Right ventricle myocardium inferior (tissue), 1 donor: ENCODE results near the gene PLPPR3. TPM values are rescaled to one million over a fixed set of nuclear protein-coding genes. Genes with fewer than 3 reads are reported as not detected.

Experiments used
- ATAC-seq: fragments of 200-7000 bp; cut with Tn5 transposase; one replicate; pipeline ENCODE4 v1.9.1; 2020; ENCODE audit warnings: mild to moderate bottlenecking, moderate library complexity
- DNase-seq: peaks from one replicate; pipeline ENCODE4 v3.0.0; 2021; ENCODE audit errors: missing footprints
- intact Hi-C: fragments of 100-400 bp; cut with DNase I; formaldehyde crosslinking; loops from one replicate; pipeline ENCODE4 v1.11.0; 2022
- long read RNA-seq: library from polyadenylated mRNA; unstranded; transcript quantifications from one replicate; pipeline ENCODE4 v2.0.0, GENCODE V29; 2021
- total RNA-seq: library from RNA; stranded (reverse); fragmentation: NEBNext Ultra II Directional; extraction: Animal tissue kit (Norgen Biotek cat#: 25700); gene quantifications from one replicate; pipeline ENCODE4 v1.2.1, GENCODE V29; 2021
- donor health status: DM: no; HTN: yes; CAD: no; lungs with severe emphysema.

The PLPPR3 gene, protein sequence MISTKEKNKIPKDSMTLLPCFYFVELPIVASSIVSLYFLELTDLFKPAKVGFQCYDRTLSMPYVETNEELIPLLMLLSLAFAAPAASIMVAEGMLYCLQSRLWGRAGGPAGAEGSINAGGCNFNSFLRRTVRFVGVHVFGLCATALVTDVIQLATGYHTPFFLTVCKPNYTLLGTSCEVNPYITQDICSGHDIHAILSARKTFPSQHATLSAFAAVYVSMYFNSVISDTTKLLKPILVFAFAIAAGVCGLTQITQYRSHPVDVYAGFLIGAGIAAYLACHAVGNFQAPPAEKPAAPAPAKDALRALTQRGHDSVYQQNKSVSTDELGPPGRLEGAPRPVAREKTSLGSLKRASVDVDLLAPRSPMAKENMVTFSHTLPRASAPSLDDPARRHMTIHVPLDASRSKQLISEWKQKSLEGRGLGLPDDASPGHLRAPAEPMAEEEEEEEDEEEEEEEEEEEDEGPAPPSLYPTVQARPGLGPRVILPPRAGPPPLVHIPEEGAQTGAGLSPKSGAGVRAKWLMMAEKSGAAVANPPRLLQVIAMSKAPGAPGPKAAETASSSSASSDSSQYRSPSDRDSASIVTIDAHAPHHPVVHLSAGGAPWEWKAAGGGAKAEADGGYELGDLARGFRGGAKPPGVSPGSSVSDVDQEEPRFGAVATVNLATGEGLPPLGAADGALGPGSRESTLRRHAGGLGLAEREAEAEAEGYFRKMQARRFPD
- total RNA-seq: not detected
- long read RNA-seq: 0 reads

DNA sequence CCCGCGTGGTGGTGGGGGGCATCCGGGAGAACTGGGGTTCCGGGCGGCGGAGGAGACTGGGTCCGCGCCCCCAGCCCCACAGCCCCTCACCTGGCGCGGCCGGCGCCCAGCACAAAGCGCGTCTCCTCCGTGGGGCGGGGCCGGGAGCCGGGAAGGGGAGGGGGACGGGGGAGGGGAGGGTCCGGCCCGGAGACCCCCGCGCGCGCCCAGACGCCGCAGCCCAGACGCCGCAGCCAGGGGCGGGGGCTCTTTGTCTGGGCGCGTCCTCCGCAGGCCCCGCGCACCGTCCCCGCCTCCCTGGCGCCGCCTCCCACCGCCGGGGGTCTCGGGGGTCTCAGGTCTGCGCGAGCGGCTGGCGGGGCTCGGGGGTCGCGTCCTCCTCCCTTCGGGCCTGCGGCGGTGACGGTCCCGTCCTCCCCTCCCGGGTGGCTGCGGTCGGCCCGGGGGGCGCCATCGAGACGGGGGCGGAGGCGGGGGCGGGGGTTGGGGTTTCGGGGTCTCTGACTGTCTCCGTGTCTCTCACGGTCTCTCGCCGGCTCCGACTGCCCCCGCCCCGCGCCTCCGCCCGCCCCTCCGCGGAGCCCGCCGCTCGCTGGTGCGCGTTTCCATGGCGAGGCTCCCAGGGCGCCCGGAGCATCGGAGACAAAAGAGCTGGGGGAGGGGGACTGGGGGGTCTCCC is at the start of gene PLPPR3:
Gene PLPPR3 (minus strand): TSS at position 131 of the 679 bp plus-strand sequence. CDS start 396 bp downstream, outside the sequence.
- DNase-seq (no peak), ATAC-seq (no peak)
- intact Hi-C loops: no loop called here

DNA sequence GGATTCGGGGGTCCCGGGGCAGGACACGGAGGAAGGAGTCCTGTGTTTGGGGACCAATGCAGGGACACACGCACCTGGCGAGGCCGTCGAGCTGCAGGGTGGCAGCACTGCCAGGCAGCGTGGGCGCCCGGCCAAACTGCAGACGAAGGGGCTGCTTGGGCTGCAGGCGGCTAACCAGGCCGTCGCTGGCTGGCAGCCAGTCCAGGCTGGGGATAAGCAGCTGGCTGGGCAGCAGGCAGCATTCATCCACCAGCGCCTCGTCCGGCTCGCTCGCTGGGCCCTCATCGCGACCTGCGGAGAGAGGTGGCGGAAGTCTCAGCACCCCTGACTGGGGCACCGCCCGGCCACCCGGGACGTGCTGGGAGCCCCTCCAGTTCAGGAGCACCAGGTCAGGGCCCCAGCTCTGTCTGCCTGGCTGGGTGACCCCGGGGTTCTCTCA is 49.2 kb upstream of the PLPPR3 start:
- ATAC-seq (no peak), DNase-seq (peak; percentile 76)
- intact Hi-C loops: loop anchor here (5.0 kb wide), 1 partner anchor 41 kb away; the partner anchor contains the start of gene R3HDM4

DNA sequence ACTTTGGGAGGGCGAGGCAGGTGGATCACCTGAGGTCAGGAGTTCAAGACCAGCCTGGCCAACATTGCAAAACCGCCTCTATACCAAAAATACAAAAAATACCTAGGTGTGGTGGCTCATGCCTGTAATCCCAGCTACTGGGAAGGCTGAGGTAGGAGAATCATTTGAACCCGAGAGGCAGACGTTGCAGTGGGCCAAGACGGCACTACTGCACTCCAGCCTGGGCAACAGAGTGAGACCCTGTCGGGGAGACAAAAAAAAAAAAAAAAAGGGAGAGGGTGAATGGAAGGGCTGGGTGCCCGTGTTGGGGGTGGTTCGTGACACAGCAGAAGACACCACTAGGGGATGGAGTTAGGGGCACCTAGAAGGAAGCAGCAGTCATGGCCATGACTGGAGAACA is 48.6 kb upstream of the PLPPR3 start:
- intact Hi-C loops: loop anchor here (5.0 kb wide), 1 partner anchor 42 kb away; the partner anchor contains the start of gene R3HDM4
- no peak for DNase-seq
- no peak for ATAC-seq

DNA sequence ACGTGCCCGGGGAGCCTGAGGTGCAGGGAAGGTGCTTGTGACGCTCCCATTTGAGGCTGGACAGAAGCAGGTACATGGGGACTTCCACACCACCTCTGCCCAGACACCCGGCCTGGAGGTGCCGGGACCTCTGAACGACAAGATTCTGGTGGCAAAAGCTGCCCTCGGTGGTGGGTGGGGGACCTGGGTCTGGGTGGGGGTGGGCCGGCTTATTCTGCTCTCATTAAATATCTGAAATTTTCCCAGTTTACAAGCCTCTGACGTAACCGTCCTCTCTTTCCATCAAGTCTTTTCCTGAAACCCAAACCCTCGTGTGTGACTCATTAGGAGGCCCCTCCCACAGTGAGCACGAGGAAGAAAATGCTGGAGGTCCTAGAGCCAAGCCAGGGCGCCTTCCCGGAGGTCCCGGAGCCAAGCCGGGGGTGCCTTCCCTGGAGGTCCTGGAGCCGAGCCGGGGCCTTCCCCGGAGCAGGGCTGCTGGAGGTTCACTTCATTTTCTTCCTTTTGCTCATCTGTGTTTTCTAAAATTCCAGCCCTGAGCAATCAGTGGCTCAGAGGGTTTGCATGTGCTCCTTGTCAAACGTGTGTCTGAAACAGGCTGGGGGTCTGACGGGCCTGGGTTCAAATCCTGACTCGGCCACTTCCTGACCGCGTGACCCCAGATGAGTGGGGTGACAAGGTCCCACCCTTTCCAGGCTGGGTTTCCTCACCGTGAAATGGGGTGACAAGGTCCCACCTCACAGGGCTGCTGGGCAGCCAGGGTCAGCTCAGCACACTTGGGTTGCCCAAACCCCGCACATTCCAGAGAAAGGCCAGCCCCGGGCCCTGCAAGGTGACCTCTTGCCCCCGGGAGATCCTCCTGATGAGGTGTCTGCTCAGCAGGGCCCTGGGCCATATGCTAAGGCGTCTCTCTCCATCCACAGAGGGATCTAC is 47.8 kb upstream of the PLPPR3 start:
- ATAC-seq (peak; percentile 27), DNase-seq (no peak)
- intact Hi-C loops: loop anchor here (5.0 kb wide), 1 partner anchor 43 kb away; the partner anchor contains the start of gene R3HDM4

DNA sequence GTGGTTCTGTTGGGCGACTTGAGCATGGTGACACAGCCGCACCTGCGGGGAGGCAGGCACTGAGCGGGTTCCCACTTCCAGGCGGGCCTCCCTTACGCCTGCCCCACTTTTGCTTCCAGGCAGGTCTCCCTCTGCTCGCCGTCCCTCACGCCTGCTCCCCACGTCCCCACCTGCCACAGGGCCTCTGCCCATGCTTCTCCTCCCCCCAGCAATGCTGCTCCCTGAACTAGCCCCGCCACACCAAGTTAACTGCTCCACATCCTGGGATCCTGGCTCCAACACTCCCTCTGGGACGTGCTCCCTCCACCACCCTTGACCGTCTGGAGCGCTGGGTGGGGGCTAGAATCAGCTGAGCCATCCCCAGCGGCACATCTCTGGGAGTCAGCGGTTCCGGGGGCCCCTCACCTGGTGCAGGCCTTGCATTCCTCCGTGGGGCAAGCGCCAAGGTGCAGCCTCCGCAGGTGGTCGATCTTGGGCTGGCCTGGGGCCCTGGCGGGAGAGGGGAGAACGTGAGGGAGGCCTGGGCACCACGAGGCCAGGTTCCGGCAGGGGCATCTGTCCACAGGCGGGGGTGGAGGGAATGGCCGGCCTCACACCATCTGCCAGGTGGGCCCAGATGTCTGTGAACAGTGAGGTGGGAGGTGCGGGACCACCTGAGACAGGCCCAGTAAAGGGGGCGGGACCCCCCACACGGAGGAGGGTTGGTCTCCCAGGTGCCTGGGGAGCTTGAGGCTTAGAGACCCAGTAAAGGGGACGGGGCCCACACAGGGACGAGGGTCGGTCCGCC is 46.9 kb upstream of the PLPPR3 start:
- DNase-seq (no peak), ATAC-seq (no peak)
- intact Hi-C loops: no loop called here

DNA sequence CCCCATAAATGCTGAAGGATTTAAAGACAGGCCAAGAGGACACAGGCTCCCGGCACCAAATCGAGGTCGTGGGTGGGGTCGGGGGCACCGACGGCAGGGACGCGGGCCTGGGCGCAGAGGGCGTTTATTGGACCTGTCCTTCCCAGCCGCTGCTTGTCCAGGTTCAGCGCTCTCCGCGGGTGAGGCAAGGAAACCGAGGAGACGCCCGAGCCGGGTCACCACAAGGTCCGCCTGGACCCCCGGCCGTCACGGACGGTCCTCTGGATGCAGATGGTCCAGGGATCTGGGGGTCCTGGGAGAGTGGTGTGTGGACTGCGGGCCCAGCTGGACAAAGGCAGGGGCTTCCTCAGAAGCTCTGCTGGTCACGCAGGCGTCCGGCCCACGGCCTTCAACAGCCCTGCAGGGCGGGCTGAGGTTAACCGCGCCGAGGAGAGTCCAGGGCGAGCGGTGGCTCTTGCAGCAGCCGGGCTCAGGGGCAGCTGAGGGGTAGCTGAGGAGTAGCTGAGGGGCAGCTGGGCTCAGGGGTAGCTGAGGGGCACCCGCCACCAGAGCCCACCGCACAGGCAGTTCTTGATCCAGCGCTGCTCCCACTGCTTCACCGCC is 46.2 kb upstream of the PLPPR3 start:
- ATAC-seq: no peak
- intact Hi-C loops: no loop called here
- no peak for DNase-seq

DNA sequence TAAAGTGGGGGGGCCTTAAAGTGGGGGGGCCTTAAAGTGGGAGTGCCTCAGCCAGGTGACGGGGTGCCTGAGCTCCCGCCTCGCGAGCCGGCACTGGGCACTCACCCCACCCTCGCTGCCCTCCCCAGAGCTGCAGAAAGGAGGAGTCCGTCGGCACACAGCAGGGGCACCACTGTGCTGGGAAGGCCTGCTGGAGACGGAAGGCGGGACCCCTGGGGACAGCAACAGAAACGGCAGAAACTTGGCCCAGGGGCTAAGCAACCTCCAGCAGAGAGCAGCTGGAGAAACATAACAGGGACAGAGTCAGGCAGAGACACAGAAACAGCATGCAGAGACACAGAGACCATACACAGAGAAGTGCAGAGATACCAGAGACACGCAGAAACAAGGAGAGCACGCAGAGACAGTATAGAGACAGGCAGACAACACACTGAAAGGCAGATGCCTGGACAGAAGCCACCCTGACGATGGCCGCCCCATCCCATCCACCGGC is 45.6 kb upstream of the PLPPR3 start:
- DNase-seq (no peak), ATAC-seq (peak; percentile 9)
- intact Hi-C loops: no loop called here

DNA sequence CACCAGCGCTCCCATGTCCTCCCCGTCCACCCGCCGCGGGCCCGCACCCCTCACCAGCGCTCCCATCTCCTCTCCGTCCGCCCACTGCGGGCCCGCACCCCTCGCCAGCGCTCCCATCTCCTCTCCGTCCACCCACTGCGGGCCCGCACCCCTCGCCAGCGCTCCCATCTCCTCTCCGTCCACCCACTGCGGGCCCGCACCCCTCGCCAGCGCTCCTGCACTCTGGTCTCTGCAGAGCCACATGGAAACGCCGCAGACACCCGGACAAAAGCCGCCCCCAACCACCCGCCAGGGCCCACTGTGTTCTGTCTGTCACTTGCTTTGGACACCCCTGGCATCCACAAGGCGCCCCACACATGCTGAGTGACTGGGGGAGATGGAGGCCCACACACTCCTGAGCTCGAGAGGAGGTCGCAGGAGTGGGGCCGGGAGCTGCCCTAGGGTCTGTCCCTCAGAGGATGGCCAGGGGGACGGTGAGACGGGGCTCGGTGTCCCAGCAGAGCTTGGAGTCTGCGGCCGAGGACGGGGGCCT is 45.1 kb upstream of the PLPPR3 start:
- no peak for DNase-seq
- intact Hi-C loops: no loop called here
- no peak for ATAC-seq

DNA sequence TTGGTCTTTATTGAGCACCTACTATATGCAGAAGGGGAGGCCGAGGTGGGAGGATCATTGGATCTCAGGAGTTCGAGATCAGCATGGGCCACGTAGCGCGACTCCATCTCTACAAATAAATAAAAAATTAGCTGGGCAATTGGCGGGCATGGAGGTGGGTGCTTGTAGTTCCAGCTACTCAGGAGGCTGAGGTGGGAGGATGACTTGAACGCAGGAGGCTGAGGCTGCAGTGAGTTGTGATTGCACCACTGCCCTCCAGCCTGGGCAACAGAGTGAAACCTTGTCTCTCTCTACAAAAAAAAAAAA is 41.5 kb upstream of the PLPPR3 start:
- ATAC-seq (no peak), DNase-seq (no peak)
- intact Hi-C loops: loop anchor here (2.0 kb wide), 1 partner anchor 58 kb away; no protein-coding TSS in a partner anchor

DNA sequence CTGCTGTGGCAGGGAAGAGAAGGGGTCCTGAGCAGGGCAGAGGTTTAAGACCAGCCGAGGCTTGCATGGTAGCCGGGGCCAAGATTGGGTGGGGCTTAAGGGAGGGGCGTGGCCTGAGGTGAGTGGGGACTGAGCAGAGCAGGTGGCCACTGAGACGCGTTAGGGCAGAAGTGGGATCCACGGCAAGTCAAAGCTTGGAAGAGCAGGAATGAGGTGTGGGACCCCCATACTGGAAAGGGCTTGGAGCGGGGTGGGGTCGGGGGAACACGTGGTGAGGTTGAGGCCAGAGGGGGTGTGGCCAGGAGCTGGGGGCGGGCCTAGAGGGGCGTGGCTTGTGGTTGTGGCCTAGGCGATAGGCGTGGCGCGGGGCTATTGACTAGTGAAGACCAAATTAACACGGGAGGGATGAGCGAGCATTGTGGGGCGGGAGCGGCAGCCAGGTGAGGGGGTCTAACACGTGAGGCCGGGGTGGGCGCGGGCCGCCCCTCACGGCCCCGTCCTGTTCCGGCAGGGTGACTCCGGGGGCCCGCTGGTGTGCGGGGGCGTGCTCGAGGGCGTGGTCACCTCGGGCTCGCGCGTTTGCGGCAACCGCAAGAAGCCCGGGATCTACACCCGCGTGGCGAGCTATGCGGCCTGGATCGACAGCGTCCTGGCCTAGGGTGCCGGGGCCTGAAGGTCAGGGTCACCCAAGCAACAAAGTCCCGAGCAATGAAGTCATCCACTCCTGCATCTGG is 41.0 kb upstream of the PLPPR3 start:
- intact Hi-C loops: loop anchor here (2.0 kb wide), 1 partner anchor 58 kb away; no protein-coding TSS in a partner anchor
- DNase-seq (peak; percentile 88), ATAC-seq (no peak)

DNA sequence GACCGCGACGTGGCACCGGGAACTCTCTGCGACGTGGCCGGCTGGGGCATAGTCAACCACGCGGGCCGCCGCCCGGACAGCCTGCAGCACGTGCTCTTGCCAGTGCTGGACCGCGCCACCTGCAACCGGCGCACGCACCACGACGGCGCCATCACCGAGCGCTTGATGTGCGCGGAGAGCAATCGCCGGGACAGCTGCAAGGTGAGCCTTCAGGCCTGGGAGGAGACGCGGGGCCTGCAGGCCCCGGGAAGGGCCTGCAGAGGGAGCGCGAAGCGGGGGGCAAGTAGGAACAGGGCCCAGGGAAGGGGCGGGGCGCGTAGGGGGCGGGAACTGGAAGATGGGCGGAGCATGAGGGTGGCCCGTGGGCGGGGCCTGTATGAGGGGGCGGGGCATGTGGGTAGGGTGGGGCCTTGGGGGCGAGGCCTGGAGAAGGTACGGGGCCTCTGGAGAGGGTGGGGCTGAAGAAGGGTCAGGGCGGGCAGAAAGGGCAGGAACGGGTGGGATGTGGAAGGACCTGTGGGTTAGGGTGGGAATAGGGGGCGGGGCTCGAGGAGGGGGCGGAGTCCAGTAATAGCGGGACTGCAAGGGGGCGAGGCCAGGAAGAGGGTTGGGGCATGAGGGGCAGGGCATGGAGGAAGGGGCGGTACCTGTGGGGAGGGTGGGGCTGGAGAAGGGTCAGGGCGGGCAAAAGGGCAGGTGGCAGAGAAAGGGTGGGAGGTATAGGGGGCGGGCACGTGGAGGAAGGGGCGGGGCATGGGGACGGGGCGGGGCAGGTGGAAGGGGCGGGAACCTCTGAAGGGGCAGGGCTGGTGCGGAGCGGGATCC is 40.2 kb upstream of the PLPPR3 start:
- DNase-seq (no peak), ATAC-seq (no peak)

DNA sequence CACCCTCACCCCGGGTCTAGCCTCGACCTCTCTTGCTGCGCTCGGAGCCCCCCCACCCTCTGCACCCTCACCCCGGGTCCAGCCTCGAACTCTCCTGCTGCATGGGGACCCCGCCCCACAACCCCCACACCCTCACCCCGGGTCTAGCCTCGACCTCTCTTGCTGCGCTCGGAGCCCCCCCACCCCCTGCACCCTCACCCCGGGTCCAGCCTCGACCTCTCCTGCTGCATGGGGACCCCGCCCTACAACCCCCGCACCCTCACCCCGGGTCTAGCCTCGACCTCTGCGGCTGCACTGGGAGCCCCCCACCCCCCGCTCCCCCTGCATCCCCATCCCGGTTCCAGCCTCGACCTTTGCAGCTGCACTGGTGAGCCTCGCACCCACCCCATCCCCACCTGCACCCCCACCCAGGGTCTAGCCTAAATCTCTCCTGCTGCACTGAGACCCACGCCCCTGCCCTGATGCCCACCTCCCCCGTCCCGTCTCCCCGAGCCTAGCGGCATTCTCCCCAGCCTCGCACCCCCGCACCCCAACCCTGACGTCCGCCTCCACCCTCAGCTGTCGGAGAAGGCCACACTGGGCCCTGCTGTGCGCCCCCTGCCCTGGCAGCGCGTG is 39.5 kb upstream of the PLPPR3 start:
- DNase-seq (no peak), ATAC-seq (no peak)
- intact Hi-C loops: no loop called here

More for the DNA sequence above, 40.2 kb upstream of the PLPPR3 start:
- intact Hi-C loops: loop anchor here (2.0 kb wide), 1 partner anchor 59 kb away; no protein-coding TSS in a partner anchor

DNA sequence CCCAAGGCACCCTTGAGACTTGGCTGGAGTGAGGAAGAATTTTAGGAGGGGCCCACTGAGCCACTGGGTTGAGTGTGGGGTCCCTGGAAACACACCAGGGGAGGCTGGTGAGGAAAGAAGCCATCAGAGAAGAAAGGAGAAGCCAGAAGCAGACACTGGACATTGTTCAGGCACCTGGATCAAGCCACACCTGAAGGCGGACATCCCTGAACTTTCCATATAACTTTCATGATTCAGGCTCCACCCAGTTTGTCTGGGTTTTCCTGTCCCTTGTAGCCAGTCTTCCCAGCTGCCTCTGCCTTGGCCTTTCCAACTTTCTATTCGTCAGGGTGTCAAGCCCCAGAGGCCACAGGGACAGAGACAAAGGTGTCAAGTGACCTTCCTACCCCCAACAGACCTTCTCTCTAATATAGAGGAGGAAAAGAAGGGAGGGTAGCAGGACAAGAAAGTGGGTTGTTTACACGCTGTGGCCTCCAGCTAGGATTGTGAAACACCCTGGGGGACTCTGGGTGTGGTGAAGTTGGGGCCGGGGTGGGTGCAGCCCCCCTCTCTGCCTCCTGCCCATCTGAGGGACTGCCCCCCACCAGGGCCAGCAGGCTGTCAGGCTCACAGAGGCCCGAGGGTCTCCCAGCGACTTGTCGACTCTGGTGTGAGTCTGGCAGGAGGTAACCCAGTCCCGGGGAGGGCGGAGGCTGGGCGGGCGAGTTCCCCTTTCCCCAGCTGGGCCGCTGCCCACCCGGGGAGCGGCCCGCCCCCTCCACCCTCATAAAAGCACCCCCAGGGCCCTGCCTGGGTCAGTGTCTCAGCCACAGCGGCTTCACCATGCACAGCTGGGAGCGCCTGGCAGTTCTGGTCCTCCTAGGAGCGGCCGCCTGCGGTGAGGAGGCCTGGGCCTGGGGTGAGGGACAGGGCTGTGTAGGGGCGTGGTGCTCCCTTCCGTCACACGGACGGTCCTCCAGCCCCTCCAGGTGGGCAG is 37.4 kb upstream of the PLPPR3 start, which contains the start of gene CFD:
Gene CFD (plus strand): TSS at position 797 of the 976 bp plus-strand sequence. CDS start 26 bp downstream, at position 823.
- intact Hi-C loops: no loop called here
- ATAC-seq (peak; percentile 77), DNase-seq (peak; percentile 90)

DNA sequence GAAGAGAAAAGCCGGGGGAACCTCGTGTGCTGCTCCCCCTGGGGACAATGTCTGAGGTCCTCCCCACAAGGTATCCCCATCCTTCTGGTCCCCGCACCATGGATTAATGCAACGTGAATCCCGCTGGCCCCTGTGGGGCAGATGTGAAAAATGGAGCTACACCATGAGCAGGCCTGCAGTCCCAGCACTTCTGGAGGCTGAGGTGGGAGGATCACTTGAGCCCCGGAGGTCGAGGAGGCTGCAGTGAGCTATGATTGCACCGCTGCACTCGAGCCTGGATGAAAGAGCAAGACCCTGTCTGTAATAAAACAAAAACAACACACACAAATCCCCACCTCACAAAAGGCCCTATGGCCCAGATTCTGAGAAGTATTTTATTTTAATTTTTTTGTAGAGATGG is 36.5 kb upstream of the PLPPR3 start:
- DNase-seq (no peak), ATAC-seq (no peak)
- intact Hi-C loops: no loop called here
